Measurements from ENCODE around the gene STARD3. TPM values are rescaled to one million over a fixed set of nuclear protein-coding genes. Genes with fewer than 3 reads are reported as not detected.

Gene STARD3
- total RNA-seq, 1 experiment from 2014 or later: 44.8 TPM

- BruUV-seq (replicated peaks): no TSS peak
- no peaks in the 10 kb centered on the region for H3K9me3 ChIP-seq (ENCODE audit: control insufficient read depth, insufficient read depth, low read depth, low read length)
- H3K4me3 ChIP-seq (ENCODE audit: low read depth in 2 of 2, low read length in 2 of 2): no peak overlapping the region
- intact Hi-C loops (cut with micrococcal nuclease; ENCODE audit: unreplicated experiment): no loop called here
- ATAC-seq: no peak
- POLR2A ChIA-PET: no interaction called here
- H3K27me3 ChIP-seq (ENCODE audit: control insufficient read depth, insufficient read depth, low read length): no peaks in the 10 kb centered on the region
- CTCF ChIA-PET: interaction anchor here (0.7 to 0.8 kb wide), 2 partner anchors 10 to 28 kb away, joined by 3 to 6 read pairs; no protein-coding TSS in a partner anchor
- no peak overlapping the region for H3K27ac ChIP-seq (ENCODE audit: low read length)
- TF ChIP-seq, protein P1, sequence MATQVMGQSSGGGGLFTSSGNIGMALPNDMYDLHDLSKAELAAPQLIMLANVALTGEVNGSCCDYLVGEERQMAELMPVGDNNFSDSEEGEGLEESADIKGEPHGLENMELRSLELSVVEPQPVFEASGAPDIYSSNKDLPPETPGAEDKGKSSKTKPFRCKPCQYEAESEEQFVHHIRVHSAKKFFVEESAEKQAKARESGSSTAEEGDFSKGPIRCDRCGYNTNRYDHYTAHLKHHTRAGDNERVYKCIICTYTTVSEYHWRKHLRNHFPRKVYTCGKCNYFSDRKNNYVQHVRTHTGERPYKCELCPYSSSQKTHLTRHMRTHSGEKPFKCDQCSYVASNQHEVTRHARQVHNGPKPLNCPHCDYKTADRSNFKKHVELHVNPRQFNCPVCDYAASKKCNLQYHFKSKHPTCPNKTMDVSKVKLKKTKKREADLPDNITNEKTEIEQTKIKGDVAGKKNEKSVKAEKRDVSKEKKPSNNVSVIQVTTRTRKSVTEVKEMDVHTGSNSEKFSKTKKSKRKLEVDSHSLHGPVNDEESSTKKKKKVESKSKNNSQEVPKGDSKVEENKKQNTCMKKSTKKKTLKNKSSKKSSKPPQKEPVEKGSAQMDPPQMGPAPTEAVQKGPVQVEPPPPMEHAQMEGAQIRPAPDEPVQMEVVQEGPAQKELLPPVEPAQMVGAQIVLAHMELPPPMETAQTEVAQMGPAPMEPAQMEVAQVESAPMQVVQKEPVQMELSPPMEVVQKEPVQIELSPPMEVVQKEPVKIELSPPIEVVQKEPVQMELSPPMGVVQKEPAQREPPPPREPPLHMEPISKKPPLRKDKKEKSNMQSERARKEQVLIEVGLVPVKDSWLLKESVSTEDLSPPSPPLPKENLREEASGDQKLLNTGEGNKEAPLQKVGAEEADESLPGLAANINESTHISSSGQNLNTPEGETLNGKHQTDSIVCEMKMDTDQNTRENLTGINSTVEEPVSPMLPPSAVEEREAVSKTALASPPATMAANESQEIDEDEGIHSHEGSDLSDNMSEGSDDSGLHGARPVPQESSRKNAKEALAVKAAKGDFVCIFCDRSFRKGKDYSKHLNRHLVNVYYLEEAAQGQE (IDR thresholded peaks at IDR 0.05; ENCODE audit: insufficient read depth in 1 of 2, low read depth in 2 of 2, low read length in 1 of 2): no peak
- TF ChIP-seq, protein P2, sequence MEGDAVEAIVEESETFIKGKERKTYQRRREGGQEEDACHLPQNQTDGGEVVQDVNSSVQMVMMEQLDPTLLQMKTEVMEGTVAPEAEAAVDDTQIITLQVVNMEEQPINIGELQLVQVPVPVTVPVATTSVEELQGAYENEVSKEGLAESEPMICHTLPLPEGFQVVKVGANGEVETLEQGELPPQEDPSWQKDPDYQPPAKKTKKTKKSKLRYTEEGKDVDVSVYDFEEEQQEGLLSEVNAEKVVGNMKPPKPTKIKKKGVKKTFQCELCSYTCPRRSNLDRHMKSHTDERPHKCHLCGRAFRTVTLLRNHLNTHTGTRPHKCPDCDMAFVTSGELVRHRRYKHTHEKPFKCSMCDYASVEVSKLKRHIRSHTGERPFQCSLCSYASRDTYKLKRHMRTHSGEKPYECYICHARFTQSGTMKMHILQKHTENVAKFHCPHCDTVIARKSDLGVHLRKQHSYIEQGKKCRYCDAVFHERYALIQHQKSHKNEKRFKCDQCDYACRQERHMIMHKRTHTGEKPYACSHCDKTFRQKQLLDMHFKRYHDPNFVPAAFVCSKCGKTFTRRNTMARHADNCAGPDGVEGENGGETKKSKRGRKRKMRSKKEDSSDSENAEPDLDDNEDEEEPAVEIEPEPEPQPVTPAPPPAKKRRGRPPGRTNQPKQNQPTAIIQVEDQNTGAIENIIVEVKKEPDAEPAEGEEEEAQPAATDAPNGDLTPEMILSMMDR (IDR thresholded peaks at IDR 0.05): no peak
- TF ChIP-seq SIN3A (IDR thresholded peaks at IDR 0.05; ENCODE audit: borderline replicate concordance, insufficient read depth, low read depth, low read length) (no peak), TCF7L2 (IDR thresholded peaks at IDR 0.05; ENCODE audit: low read depth, low read length) (no peak), POLR2AphosphoS5 (IDR thresholded peaks at IDR 0.05; ENCODE audit: low read depth, low read length) (no peak)
- DNase-seq (ENCODE audit: low read depth, low spot score): no peak
- in situ Hi-C loops (cut with HindIII; ENCODE audit: low pct_unique_long_range_greater_than_20kb, low sequenced_read_pairs): no loop called here
- H3K4me1 ChIP-seq (ENCODE audit: control insufficient read depth, insufficient read depth, low read length): peaks cover 5% of the 10 kb centered on the region
- H3K36me3 ChIP-seq (ENCODE audit: control insufficient read depth, insufficient read depth, low read length): no peaks in the 10 kb centered on the region
Measured at GRCh38 chr17:39694593-39694992, 57.6 kb downstream of the STARD3 start.

DNA sequence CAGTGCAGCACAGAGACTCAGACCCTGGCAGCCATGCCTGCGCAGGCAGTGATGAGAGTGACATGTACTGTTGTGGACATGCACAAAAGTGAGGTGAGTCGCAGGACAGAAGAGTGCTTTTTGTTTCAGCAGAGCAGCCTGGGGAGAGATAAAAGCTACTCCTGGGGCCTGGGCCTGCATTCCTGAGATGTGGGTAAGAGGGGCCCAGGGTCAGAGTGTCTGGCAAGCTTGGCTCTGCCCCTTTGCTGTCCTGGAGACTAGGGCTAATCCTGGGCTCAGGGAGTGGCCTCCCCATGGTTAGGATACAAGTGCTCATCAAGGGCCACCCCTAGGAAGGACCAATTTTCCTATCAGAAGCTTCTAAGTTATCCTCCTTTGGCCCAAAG lies 58.1 kb downstream of the STARD3 start:
- CTCF ChIA-PET: interaction anchor here (0.7 to 0.8 kb wide), 2 partner anchors 10 to 576 kb away, joined by 3 to 6 read pairs; no protein-coding TSS in a partner anchor
- DNase-seq (ENCODE audit: low read depth, low spot score) (no peak), ATAC-seq (no peak)
- TF ChIP-seq SIN3A (IDR thresholded peaks at IDR 0.05; ENCODE audit: borderline replicate concordance, insufficient read depth, low read depth, low read length) (no peak), TCF7L2 (IDR thresholded peaks at IDR 0.05; ENCODE audit: low read depth, low read length) (no peak), POLR2AphosphoS5 (IDR thresholded peaks at IDR 0.05; ENCODE audit: low read depth, low read length) (no peak)
- TF ChIP-seq, protein P1 (IDR thresholded peaks at IDR 0.05; ENCODE audit: insufficient read depth in 1 of 2, low read depth in 2 of 2, low read length in 1 of 2): no peak
- TF ChIP-seq, protein P2 (IDR thresholded peaks at IDR 0.05): no peak
- H3K4me1 ChIP-seq (ENCODE audit: control insufficient read depth, insufficient read depth, low read length): peaks cover 6% of the 10 kb centered on the region
- no peak overlapping the region for H3K27ac ChIP-seq (ENCODE audit: low read length)
- BruUV-seq (replicated peaks): no TSS peak
- no peaks in the 10 kb centered on the region for H3K27me3 ChIP-seq (ENCODE audit: control insufficient read depth, insufficient read depth, low read length)
- no peaks in the 10 kb centered on the region for H3K9me3 ChIP-seq (ENCODE audit: control insufficient read depth, insufficient read depth, low read depth, low read length)
- H3K4me3 ChIP-seq (ENCODE audit: low read depth in 2 of 2, low read length in 2 of 2): no peak overlapping the region
- intact Hi-C loops (cut with micrococcal nuclease; ENCODE audit: unreplicated experiment) (no loop called here), in situ Hi-C loops (cut with HindIII; ENCODE audit: low pct_unique_long_range_greater_than_20kb, low sequenced_read_pairs) (no loop called here)
- POLR2A ChIA-PET: interaction anchor here (0.5 kb wide), 1 partner anchor 35 kb away, joined by 4 read pairs; no protein-coding TSS in a partner anchor
- no peaks in the 10 kb centered on the region; the same call in 1 of the 2 replicates for H3K36me3 ChIP-seq (ENCODE audit: control insufficient read depth, insufficient read depth, low read length)
